Measurements from ENCODE around the gene MCOLN2.

MCOLN2 gene

GRCh38 chr1:84896279-84896678, 100.6 kb downstream of the MCOLN2 start:
- DNase-seq (ENCODE audit: low read depth) = no peak

GRCh38 chr1:84892705-84893618, 104.0 kb downstream of the MCOLN2 start, which contains the start of gene LPAR3:
Gene LPAR3, minus strand, starts transcription at chr1:84893206. Its CDS starts 27,086 bp downstream, at chr1:84866120.
- peak; percentile 18 for DNase-seq (ENCODE audit: low read depth)

- no peak for DNase-seq (ENCODE audit: low read depth)
Observed at GRCh38 chr1:84890566-84890965, 106.3 kb downstream of the MCOLN2 start.

GRCh38 chr1:84889437-84889836, 107.5 kb downstream of the MCOLN2 start:
- no peak for DNase-seq (ENCODE audit: low read depth)

GRCh38 chr1:84888753-84889152, 108.2 kb downstream of the MCOLN2 start:
- DNase-seq (ENCODE audit: low read depth) = no peak

- DNase-seq (ENCODE audit: low read depth) = no peak
Observed at GRCh38 chr1:84887261-84887934, 109.5 kb downstream of the MCOLN2 start.

GRCh38 chr1:84885469-84885868, 111.4 kb downstream of the MCOLN2 start:
- no peak for DNase-seq (ENCODE audit: low read depth)

GRCh38 chr1:84884671-84885389, 112.1 kb downstream of the MCOLN2 start:
- no peak for DNase-seq (ENCODE audit: low read depth)

GRCh38 chr1:84883286-84883685, 113.6 kb downstream of the MCOLN2 start:
- no peak for DNase-seq (ENCODE audit: low read depth)

- no peak for DNase-seq (ENCODE audit: low read depth)
Observed at GRCh38 chr1:84877592-84877991, 119.3 kb downstream of the MCOLN2 start.

- no peak for DNase-seq (ENCODE audit: low read depth)
Observed at GRCh38 chr1:84876353-84876752, 120.6 kb downstream of the MCOLN2 start.
